Measurements from ENCODE around the gene NCDN.

- TF ChIP-seq, protein P1, sequence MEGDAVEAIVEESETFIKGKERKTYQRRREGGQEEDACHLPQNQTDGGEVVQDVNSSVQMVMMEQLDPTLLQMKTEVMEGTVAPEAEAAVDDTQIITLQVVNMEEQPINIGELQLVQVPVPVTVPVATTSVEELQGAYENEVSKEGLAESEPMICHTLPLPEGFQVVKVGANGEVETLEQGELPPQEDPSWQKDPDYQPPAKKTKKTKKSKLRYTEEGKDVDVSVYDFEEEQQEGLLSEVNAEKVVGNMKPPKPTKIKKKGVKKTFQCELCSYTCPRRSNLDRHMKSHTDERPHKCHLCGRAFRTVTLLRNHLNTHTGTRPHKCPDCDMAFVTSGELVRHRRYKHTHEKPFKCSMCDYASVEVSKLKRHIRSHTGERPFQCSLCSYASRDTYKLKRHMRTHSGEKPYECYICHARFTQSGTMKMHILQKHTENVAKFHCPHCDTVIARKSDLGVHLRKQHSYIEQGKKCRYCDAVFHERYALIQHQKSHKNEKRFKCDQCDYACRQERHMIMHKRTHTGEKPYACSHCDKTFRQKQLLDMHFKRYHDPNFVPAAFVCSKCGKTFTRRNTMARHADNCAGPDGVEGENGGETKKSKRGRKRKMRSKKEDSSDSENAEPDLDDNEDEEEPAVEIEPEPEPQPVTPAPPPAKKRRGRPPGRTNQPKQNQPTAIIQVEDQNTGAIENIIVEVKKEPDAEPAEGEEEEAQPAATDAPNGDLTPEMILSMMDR (IDR thresholded peaks at IDR 0.05): no peak
- no peak for TF ChIP-seq POLR2A (IDR thresholded peaks at IDR 0.05)
Observed at GRCh38 chr1:35591211-35591610, 33.6 kb downstream of the NCDN start.
